Naive thymus-derived CD8-positive, alpha-beta T cell (primary cell): ENCODE measurements around the gene TMEM131. TPM values are rescaled to one million over a fixed set of nuclear protein-coding genes. Genes with fewer than 3 reads are reported as not detected.

Experiments used
- ATAC-seq, 2 donors: fragments of 150-1000 bp; cut with Tn5 transposase in 1 of 2; sonication (Bioruptor Pico), chemical (Tn5 transposase) in 1 of 2; 1 replicate in 1 of 2; 2 replicates in 1 of 2; pipeline ENCODE4 v1.10.0; 2021; ENCODE audit warnings: mild to moderate bottlenecking in 2 of 2, moderate library complexity in 2 of 2
- POLR2A ChIA-PET: fragments of 350-600 bp; sonication (Branson Sonifier 250); formaldehyde crosslinking; loops from one replicate; lab custom pipeline; 2021; ENCODE audit warnings: antibody characterized with exemption; lab: Charles Lee
- DNase-seq, 10 donors: peaks; one replicate each; pipeline versions ENCODE4 v3.0.0 to v3.0.0-alpha.2; 2020 to 2022
- H3K27ac Mint-ChIP-seq, 10 donors: one replicate each; pipeline ENCODE4 v1.8.0; 2020 to 2022; ENCODE audit warnings: mild to moderate bottlenecking in 10 of 10, mixed read lengths in 10 of 10, moderate library complexity in 4 of 10, inconsistent platforms in 1 of 10
- H3K27me3 Mint-ChIP-seq, 5 donors: one replicate each; pipeline ENCODE4 v1.8.0; 2021 to 2022; ENCODE audit warnings: mixed read lengths in 5 of 5
- H3K36me3 Mint-ChIP-seq, 3 donors: one replicate each; pipeline ENCODE4 v1.8.0; 2020 to 2022; ENCODE audit warnings: mixed read lengths in 3 of 3, mild to moderate bottlenecking in 2 of 3, inconsistent platforms in 1 of 3
- H3K4me1 Mint-ChIP-seq, 4 donors: one replicate each; pipeline ENCODE4 v1.8.0; 2021 to 2022; ENCODE audit warnings: mixed read lengths in 4 of 4
- H3K4me3 Mint-ChIP-seq, 10 donors: one replicate each; pipeline ENCODE4 v1.8.0; 2020 to 2022; ENCODE audit warnings: mild to moderate bottlenecking in 10 of 10, mixed read lengths in 10 of 10, moderate library complexity in 6 of 10, inconsistent platforms in 1 of 10
- H3K9me3 Mint-ChIP-seq, 9 donors: one replicate each; pipeline ENCODE4 v1.8.0; 2020 to 2022; ENCODE audit warnings: mixed read lengths in 9 of 9, mild to moderate bottlenecking in 3 of 9, inconsistent platforms in 1 of 9, moderate library complexity in 1 of 9
- polyA plus RNA-seq, 3 donors: library from polyadenylated mRNA; unstranded; fragments of 300-500 nt; fragmentation: Illumina TruSeq; gene quantifications; one replicate each; pipeline ENCODE4 v1.2.3, GENCODE V29; 2021
- total RNA-seq, 8 experiments: library from RNA in 2 of 8; stranded (reverse) in 2 of 8; gene quantifications; one replicate each; pipeline ENCODE4 v1.2.3 and lab custom pipeline; 2021 to 2026

Gene TMEM131
- total and polyA plus RNA-seq, 5 experiments from 2014 or later = 11.4 to 61.4 (median 18.1) TPM

- Mint-ChIP-seq H3K36me3 (no peaks in the 10 kb centered on the region), H3K4me1 (peaks cover 11 to 26% (median 21%) of the 10 kb centered on the region in 4 donors), H3K4me3 (no peak overlapping the region), H3K27me3 (no peaks in the 10 kb centered on the region), H3K27ac (no peak overlapping the region), H3K9me3 (no peaks in the 10 kb centered on the region)
- DNase-seq (peak in 1 of 10 donors; percentile 19), ATAC-seq (no peak)
- POLR2A ChIA-PET = interaction anchor here (12.8 kb wide), 1 partner anchor 34 kb away, joined by 159 read pairs; no protein-coding TSS in a partner anchor
Observed at GRCh38 chr2:97706708-97707345, 288.9 kb downstream of the TMEM131 start.

Other genes with a start within 250 kb of the TMEM131 start
- not detected for gene VWA3B, start 91.2 kb upstream of the TMEM131 start, total RNA-seq
- under 1 TPM in 1 of 3 donors, not detected in 2; 0.63 TPM for gene VWA3B, start 91.2 kb upstream of the TMEM131 start, polyA plus RNA-seq